A549 treated with RU486 at 1 μM for 4 hours (cell line): Measurements from ENCODE around the gene SGMS2. TPM values are rescaled to one million over a fixed set of nuclear protein-coding genes. Genes with fewer than 3 reads are reported as not detected.

Experiments
- total RNA-seq: library from RNA; stranded (reverse); fragments of 200-300 nt; extraction: Qiagen RNA extraction; gene quantifications from 5 replicates; pipeline ENCODE4 v1.2.3, GENCODE V29; 2022; ENCODE audit warnings: low read depth

SGMS2 gene
- total RNA-seq, result 10.4 to 22.8 TPM (median 21.6 TPM) in 5 replicates

DNA sequence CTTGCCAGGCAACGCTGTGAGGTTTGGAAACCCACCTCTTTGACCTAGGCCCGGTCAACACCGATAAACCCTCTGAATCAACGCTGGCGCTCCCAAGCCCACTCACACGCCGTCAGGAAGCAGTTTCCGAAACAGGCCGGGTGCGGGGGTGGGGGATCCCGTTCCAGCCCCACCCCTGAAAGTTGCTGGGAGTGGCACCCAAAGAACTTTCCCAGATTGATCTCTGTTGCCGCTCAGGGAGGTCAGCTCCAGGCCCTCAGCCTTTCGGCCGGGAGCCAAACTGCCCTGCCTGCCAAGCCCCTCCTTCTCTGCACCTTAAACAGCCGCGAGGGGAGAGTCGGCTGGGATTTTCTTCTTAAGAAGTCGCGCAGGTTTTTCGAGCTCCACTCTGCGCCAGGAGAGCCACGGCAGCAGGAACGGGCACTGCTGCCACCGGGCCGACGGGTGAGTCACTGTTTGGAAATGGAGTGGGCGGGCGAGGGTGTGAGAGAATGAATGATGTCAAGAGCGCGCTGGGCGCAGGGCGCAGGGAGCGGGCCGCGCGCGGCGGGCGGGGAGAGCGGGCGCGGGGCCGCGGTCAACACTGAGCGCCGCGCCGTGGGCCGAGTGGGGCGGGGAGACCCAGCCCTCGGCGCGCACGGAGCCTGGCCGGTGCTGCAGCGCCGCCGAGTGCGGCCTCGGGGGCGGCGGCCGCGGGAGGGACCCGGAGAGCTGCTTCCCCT is at the start of gene SGMS2:
Gene SGMS2 (plus strand): TSS at position 583 of the 722 bp plus-strand sequence. CDS start 70,622 bp downstream, outside the sequence.

DNA sequence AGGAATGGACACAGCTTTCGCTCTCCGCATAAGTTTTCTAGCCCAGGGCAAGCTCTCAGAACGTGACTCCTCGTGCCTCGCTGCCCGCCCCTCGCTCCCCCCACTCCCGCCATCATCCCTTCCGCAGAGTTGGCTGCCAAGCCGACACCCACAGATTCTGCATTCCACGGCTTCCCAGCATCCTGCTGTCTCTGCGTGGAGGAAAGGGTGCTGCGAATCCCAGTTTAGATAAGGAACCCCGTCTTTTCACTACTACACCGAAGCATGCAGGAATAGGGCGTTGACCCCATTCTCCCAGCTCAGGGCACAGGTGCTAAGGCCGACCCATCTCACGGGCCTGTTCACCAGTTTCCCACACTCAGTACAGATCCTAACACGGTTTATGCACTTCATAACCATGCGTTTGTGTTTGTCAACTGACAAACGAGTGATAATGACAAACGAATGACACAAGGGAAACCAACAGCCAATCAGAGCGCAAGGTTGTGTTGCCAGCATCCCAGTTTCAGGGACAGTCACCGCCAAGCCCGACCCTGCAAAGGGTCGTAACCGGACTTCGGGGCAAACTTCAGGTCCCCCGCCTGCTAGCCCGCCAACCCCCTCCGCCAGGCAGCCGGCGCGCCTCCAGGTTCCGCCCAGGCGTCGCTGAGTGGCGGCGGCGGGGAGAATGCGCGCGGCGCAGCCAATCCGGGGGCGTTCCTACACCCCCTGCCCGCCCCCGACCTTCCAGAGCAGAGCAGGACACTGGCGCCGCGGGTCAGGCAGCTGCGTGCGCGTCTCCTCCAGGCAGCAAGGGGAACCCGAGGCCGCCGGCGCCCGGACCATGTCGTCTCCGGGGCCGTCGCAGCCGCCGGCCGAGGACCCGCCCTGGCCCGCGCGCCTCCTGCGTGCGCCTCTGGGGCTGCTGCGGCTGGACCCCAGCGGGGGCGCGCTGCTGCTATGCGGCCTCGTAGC is 106.4 kb downstream of the SGMS2 start, which contains the start of gene CYP2U1:
Gene CYP2U1 (plus strand): TSS at position 729 of the 954 bp plus-strand sequence. CDS start 95 bp downstream, at position 824.

Other genes with a start within 250 kb of the SGMS2 start
- 25.4 to 34.2 TPM (median 28.3 TPM) in 5 replicates for gene PAPSS1, start 104.7 kb upstream of the SGMS2 start, total RNA-seq
- gene CYP2U1, start 106.6 kb downstream of the SGMS2 start, total RNA-seq, result 0.88 to 1.8 TPM (median 1.6 TPM) in 5 replicates
- 22.2 to 26.7 TPM (median 23.8 TPM) in 5 replicates for gene HADH, start 165.0 kb downstream of the SGMS2 start, total RNA-seq